Pancreas (tissue), 10 donors: ENCODE measurements around the gene DDX24. TPM values are rescaled to one million over a fixed set of nuclear protein-coding genes. Genes with fewer than 3 reads are reported as not detected.

ENCODE experiments used
- ATAC-seq, 4 donors: fragments of 200-7000 bp; cut with Tn5 transposase; one replicate each; pipeline versions ENCODE4 v1.8.0 to v1.9.1; 2020; ENCODE audit warnings: mild to moderate bottlenecking in 4 of 4, moderate library complexity in 4 of 4
- DNase-seq, 6 donors: peaks; one replicate each; pipeline ENCODE4 v3.0.0-alpha.2; 2020
- FAIRE-seq: peaks from 2 replicates; lab custom pipeline; 2012; peaks lifted over from hg19 to GRCh38; lab: Jason Lieb, UNC
- H3K27ac ChIP-seq, 4 donors: fragments of 200-600 bp; sonication (generic); 1 replicate in 3 of 4; 2 replicates in 1 of 4; pipeline versions ENCODE4 v1.5.0 to v1.8.0; 2020
- H3K27me3 ChIP-seq, 4 donors: fragments of 200-600 bp; one replicate each; pipeline ENCODE4 v1.8.0; 2021
- H3K36me3 ChIP-seq, 3 donors: fragments of 200-600 bp; sonication (generic) in 1 of 3; one replicate each; pipeline versions ENCODE4 v1.5.0 to v1.8.0; 2020 to 2021
- H3K4me1 ChIP-seq, 3 donors: fragments of 200-600 bp; one replicate each; pipeline ENCODE4 v1.8.0; 2021
- H3K4me3 ChIP-seq, 4 donors: fragments of 200-600 bp; sonication (generic) in 2 of 4; one replicate each; pipeline versions ENCODE4 v1.5.0 to v1.8.0; 2020 to 2021
- H3K9me3 ChIP-seq, 4 donors: fragments of 200-600 bp; one replicate each; pipeline ENCODE4 v1.8.0; 2021
- WGBS, 2 donors: extraction: QIAGEN DNeasy Blood & Tissue Kit; methylation state at CpG; one replicate each; pipeline ENCODE4 v1.1.7; 2013; 5-methylcytosine and 5-hydroxymethylcytosine counted together
- intact Hi-C, 3 donors: fragments of 100-400 bp; cut with DNase I; formaldehyde crosslinking; loops; one replicate each; pipeline versions ENCODE4 v1.11.1 to v1.14.2; 2022
- polyA plus RNA-seq, 2 donors: library from polyadenylated mRNA; stranded (reverse); fragments of 200-250 nt; gene quantifications; one replicate each; pipeline ENCODE4 v1.2.3, GENCODE V29; 2013
- total RNA-seq, 6 donors: library from RNA; stranded (reverse); fragmentation: NEBNext Ultra II Directional in 4 of 6; extraction: Animal tissue kit (Norgen Biotek cat#: 25700) in 4 of 6; gene quantifications; one replicate each; pipeline versions ENCODE4 v1.2.1 to v1.2.4, GENCODE V29; 2021 to 2023
- TF ChIP-seq, protein P1 (sequence below), 4 donors: fragments of 200-600 bp; sonication (generic) in 3 of 4; IDR thresholded peaks; one replicate each; pipeline versions ENCODE4 v1.5.0 to v1.8.0; 2021; ENCODE audit warnings: antibody characterized with exemption in 4 of 4
- donor health status: healthy with polysubstance abuse.
- donor health status: DM: no; HTN: no; CAD: no; lungs with moderate emphysema.
- donor health status: DM: no; HTN: no; CAD: no.
- donor health status: control.
- donor health status: control.
- donor health status: Bipolar disorder and iron deficiency.
- donor health status: DM: yes; HTN: yes; CAD: no.
- donor health status: DM: no; HTN: no; CAD: no.
- donor health status: DM: no; HTN: no; CAD: no.
- donor health status: DM: yes; HTN: yes; CAD: no.

Gene DDX24
- total and polyA plus RNA-seq, 8 donors: 55.9 to 111 (median 68.1) TPM

DNA sequence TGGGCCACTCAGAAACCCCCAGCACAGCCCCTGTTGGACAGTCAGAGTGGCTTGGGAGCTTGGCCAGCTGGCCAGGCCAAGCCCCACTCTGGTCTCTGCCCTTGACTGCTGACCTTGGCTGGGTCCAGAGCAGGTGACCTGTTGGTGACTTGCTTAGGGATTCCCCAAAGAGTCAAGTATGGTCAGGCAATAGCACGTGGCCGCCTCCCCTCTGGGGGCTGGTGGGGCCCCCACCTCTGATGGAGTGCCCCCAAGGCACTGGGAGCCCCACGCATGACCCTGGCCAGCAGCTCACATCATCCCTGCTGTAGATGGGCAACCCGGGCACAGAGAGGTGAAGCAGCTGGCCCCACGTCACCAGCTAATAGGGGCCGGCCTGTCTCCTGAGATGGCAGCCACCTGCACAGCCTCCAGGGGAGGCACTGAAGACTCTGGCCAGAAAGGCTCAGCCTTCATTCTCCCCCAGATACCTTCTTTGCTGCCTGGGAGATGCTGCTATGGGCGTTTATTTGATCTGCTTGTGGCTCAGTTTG, 82.1 kb downstream of the DDX24 start:
- Histone ChIP-seq H3K36me3 (no peaks in the 10 kb centered on the region), H3K9me3 (no peaks in the 10 kb centered on the region), H3K27ac (no peak overlapping the region), H3K4me1 (no peaks in the 10 kb centered on the region), H3K27me3 (no peaks in the 10 kb centered on the region), H3K4me3 (no peak overlapping the region)
- 81 to 98% methylated on average over 7 of the region's 7 CpGs for WGBS, 2 donors
- TF ChIP-seq, protein P1, sequence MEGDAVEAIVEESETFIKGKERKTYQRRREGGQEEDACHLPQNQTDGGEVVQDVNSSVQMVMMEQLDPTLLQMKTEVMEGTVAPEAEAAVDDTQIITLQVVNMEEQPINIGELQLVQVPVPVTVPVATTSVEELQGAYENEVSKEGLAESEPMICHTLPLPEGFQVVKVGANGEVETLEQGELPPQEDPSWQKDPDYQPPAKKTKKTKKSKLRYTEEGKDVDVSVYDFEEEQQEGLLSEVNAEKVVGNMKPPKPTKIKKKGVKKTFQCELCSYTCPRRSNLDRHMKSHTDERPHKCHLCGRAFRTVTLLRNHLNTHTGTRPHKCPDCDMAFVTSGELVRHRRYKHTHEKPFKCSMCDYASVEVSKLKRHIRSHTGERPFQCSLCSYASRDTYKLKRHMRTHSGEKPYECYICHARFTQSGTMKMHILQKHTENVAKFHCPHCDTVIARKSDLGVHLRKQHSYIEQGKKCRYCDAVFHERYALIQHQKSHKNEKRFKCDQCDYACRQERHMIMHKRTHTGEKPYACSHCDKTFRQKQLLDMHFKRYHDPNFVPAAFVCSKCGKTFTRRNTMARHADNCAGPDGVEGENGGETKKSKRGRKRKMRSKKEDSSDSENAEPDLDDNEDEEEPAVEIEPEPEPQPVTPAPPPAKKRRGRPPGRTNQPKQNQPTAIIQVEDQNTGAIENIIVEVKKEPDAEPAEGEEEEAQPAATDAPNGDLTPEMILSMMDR (IDR thresholded peaks at IDR 0.05): no peak
- intact Hi-C loops: no loop called here
- ATAC-seq (no peak), DNase-seq (no peak), FAIRE-seq (no peak)

Other genes with a start within 250 kb of the DDX24 start
- gene FAM181A, start 153.9 kb downstream of the DDX24 start, total RNA-seq: not detected
- not detected for gene FAM181A, start 153.9 kb downstream of the DDX24 start, polyA plus RNA-seq
- under 1 TPM; 0.09 to 0.53 (median 0.26) TPM for gene ASB2, start 104.6 kb downstream of the DDX24 start, total RNA-seq
- gene ASB2, start 104.6 kb downstream of the DDX24 start, polyA plus RNA-seq: 1 to 10 TPM; 1.3 to 1.4 TPM
- not detected for gene CCDC197, start 83.9 kb downstream of the DDX24 start, total RNA-seq
- gene CCDC197, start 83.9 kb downstream of the DDX24 start, polyA plus RNA-seq: not detected
- 1 to 10 TPM in 2 of 6 donors, under 1 TPM in 4; 0.51 to 1.3 (median 0.87) TPM for gene OTUB2, start 54.9 kb downstream of the DDX24 start, total RNA-seq
- gene OTUB2, start 54.9 kb downstream of the DDX24 start, polyA plus RNA-seq: under 1 TPM; 0.30 to 0.31 TPM
- gene IFI27L1, start 108 bp upstream of the DDX24 start, total RNA-seq: 1 to 10 TPM; 3.8 to 8.7 (median 6.8) TPM
- gene IFI27L1, start 108 bp upstream of the DDX24 start, polyA plus RNA-seq: 10 to 100 TPM; 14.1 to 14.3 TPM
- gene IFI27, start 29.5 kb upstream of the DDX24 start, total RNA-seq: 10 to 100 TPM in 4 of 6 donors, 1 to 10 TPM in 2; 8.1 to 21.4 (median 12.1) TPM
- gene IFI27, start 29.5 kb upstream of the DDX24 start, polyA plus RNA-seq: 10 to 100 TPM; 61.4 to 78.9 TPM
- 10 to 100 TPM in 3 of 6 donors, 1 to 10 TPM in 3; 5.4 to 20.2 (median 10.0) TPM for gene IFI27L2, start 48.4 kb upstream of the DDX24 start, total RNA-seq
- gene IFI27L2, start 48.4 kb upstream of the DDX24 start, polyA plus RNA-seq: 10 to 100 TPM; 38.7 to 90.7 TPM
- gene PPP4R4, start 93.1 kb upstream of the DDX24 start, total RNA-seq: 1 to 10 TPM in 1 of 6 donors, under 1 TPM in 5; 0.56 to 1.3 (median 0.66) TPM
- gene PPP4R4, start 93.1 kb upstream of the DDX24 start, polyA plus RNA-seq: 1 to 10 TPM in 1 of 2 donors, under 1 TPM in 1; 0.19 to 1.2 TPM
- gene SERPINA10, start 212.1 kb upstream of the DDX24 start, total RNA-seq: under 1 TPM; 0.19 to 0.70 (median 0.34) TPM
- gene SERPINA10, start 212.1 kb upstream of the DDX24 start, polyA plus RNA-seq: 1 to 10 TPM; 1.1 to 4.3 TPM
- gene SERPINA6, start 242.1 kb upstream of the DDX24 start, total RNA-seq: 10 to 100 TPM in 3 of 6 donors, 1 to 10 TPM in 3; 5.2 to 17.4 (median 10.3) TPM
- gene SERPINA6, start 242.1 kb upstream of the DDX24 start, polyA plus RNA-seq: 10 to 100 TPM; 13.1 to 17.7 TPM